ENCODE measurements around the gene PKP4.

The PKP4 gene

DNA sequence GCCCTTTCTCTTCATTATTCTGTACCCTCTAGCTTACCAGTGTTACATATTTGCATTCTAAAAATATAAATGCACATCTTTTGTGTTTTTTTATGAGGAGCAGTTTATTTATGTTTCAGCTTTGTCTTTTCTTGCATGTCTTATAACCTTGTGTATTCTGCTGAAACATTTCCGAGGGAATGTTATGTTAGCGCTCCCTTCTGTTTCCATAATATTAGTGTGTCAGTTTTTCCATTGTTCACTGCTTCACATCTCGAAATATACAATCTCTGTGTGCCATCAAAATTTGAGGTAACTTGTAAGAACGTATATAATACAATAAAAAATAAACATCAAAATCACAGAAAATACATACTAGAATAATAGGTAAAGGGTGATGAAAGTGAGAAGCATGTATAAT is 153.3 kb downstream of the PKP4 start:
- no peak for DNase-seq

DNA sequence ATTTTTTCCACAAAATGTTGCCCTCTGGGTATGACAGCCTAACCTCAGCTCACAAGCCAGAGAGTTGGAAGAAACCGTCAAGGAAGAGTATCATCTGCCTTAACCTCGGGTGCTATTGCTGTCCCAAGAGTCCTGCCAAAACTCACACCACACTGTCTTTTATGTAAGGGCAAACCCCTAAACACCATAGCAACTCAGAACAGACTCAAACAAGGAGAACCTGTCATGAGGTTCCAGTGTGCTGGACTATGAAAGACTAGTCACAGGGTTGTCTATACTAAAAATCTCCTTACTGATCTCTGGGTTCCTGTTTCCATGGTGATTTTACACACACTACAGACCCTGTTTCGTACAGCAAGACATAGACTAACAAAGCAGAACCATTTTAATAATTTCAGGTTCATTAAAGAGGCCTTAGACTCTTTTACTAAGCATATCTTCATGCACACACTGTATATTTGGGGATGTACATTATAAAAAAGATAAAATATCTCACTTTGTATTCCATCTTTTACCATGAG is 159.8 kb downstream of the PKP4 start:
- DNase-seq = no peak

DNA sequence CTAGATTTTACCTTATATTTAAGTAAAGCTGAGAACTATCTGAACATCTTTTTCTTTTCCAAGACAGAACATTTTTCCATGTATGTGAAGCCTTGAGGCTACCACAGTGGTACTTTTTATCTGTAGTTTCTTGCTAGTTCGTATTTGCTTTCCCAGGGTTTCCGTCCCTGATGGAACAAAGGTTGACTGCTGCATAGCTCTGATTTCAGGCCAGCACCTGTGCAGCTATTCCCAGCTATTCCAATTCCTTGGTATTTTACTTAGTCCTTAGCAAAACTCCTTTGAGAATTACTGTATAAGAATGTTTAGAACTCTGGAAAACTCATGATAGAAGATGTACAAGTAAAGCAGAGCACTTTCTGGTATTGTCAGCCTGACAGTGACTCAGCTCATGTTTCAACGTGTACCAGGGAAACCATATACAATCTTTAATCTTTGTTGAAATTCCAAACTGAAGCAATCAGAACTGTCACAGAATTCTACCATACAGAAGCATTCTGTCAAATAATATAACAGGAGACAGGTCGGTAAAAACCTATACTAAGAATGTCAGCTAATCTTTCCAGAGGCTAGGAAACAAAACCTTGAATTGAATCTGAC is 162.2 kb downstream of the PKP4 start:
- DNase-seq = no peak

DNA sequence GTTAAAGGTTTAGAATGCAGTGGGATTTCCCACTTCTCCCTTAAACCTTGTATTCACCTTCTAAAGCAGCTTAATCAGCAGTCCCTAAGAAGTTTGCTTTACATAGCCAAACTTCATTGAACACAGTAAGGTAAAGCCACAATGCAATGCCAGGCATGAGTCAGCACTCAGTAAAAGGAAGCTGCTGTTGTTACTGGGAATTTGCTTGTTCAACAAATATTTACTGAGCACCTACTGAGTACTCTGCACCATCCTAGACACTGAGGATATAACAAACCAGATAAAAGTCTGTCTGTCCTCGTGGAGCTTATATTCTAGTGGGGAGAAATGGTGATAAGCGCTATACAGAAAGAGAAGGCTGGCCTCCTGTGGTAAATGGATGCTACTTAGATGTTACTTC is 162.7 kb downstream of the PKP4 start:
- no peak for DNase-seq

DNA sequence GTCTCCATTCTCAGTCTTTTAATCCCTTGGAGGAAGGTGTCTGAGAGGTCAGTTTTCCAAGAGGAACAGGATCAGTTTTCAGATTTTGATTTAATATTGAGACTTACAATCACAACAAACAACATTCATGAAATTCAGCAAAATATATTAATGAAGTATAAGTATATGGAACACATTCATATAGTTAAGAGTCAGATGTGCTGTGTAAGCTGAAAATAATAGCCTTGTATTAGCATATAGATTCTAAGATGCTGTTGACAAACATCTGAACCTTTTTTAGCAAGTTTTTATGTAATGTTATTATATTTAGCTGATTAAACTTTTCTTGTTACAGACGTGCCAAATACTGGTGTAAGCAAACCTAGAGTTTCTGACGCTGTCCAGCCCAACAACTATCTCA is 163.9 kb downstream of the PKP4 start:
- DNase-seq = no peak

DNA sequence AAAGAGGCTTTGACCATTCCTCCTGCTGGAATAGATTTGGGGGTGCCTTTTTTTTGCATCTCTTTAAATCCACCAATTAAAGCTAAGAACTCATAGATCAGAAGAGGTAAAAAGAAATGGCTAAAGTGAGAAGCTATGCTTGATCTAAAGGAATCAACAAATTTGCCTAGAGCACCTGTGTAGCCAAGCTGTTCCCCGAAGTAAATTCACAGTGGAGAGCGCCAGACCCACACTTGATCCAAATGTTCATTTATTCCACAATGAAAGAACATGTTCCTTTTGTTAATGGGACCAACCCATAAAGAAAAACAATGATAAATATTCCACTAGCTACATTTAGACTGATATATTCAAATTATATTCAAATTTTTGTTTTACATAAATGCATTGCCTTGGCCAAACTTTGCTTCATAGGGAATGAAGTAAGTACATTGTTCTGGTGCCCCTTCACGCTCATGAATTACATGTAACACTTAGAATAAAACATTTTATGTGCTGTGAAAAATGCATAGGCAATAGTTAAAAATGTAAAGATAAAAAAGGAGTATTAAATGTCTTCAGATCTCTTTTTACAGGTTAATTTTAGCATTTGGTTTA is 167.4 kb downstream of the PKP4 start:
- no peak for DNase-seq

DNA sequence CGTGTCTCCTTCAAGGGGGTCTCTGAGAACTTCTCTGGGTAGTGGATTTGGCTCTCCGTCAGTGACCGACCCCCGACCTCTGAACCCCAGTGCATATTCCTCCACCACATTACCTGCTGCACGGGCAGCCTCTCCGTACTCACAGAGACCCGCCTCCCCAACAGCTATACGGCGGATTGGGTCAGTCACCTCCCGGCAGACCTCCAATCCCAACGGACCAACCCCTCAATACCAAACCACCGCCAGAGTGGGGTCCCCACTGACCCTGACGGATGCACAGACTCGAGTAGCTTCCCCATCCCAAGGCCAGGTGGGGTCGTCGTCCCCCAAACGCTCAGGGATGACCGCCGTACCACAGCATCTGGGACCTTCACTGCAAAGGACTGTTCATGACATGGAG is 168.2 kb downstream of the PKP4 start:
- DNase-seq = no peak

DNA sequence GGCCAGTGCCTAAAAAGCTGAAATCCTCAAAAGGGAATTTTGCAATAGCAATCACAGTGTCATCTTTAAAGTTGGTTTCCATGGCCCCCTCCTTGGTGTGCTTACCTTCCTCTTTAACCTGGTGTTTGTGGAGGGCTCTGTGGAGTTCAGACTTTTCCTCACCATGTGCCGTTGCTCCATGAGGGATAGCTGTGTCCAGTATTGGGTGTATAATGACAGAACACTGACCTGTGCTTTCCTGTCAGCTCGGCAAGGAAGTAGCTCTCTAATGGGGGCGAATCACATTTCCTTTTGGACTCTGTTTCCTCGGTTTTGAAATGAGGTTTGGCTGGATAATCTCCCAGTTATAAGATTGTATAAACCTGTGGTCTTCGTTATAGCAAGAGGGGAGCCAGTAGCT is 172.4 kb downstream of the PKP4 start:
- no peak for DNase-seq

DNA sequence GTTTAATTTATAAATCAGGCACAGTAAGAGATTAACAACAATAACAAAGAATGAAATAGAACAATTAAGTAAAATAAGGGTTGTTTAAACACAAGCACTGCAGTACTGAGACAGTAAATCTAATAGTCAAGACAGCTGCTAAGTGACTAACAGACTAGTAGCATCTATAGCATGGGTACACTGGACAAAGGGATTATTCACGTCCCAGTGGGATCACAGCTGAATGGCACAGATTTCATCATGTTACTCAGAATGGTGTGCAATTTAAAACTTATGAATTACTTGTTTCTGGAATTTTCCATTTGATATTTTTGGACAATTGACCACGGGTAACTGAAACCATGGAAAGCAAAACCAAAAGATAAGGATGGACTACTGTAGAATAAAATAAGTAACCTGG is 176.5 kb downstream of the PKP4 start:
- no peak for DNase-seq

DNA sequence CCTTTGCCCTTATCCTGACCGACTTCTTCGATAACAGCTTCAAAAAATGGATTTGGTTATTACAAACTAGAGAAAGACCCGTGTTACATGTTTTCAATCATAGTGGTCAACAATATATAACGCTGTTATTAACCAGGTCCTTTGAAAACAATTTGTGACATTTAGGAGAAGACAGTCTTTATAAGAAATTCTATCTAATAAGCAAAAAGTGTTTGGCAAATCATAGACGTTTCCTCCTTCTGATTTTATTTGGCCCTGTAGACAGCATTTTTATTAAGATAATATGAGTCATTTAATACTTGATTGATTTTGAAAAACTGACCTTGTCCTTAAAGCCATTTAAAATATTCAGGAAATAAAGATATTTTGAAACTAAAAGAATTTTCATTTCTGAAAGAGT is 177.9 kb downstream of the PKP4 start:
- DNase-seq = no peak

DNA sequence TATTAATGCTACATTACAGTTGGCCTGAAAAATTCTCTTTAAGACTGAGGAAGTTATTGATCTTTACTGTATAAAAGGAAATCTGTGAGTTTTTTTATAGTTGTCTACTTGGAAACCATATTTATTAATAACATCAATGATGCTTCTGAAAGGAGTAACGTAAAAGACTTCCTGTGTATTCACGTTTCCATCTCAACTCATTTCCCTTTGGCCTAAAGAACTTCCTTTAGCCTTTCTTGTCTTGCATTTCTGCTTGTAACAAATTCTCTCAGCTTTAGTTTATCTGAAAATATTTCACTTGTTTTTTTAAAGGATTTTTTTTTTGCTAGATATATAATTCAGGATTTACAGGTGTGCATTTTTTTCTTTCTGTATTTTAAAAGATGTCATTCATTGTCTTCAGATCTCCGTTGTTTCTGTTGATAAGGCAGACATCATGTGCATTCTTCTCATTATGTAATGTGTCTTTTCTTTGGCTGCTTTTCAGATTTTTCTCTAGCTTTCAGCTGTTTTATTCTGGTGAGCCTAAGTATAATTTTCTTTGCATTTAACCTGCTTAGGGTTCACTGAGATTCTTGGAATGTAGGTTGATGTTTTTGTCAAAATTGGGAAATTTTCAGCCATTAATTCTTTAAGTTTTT is 179.3 kb downstream of the PKP4 start:
- DNase-seq = no peak

DNA sequence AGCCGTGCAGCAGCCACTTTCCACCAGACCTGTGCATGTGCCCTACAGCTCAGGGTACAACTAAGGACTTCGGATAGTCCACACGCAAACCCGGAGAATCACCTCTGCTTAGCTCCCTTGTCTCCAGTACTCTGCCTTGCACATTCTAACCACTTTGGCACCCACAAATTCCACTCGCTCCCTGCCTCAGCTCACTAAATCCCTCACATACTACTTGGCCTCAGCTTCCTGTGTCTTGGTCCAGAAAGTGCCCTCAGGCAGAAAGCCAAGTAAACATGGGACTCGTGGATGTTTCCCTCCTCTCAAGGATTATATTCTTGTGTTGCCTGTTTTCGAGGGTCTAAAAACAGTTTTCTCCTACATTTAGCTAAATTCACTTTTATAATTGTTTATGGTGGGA is 180.6 kb downstream of the PKP4 start:
- no peak for DNase-seq

DNA sequence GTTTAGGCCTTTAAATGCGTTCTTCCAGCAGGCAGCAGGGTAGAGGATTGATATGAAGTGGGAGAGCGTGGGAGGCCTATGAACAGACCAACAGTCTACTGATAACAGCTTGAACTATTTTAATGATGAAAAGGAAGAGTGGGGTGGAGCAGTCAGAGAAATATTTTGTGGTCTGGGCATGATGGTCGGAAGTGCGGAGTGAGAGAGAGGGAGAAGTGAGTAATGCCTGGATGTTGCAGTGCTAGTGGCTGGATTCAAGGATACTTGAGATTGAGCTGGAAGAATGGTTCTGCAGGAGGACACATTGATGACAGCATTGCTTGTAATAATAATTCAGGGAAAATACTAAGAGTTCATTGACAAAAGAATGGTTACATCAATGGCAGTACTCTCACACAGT is 187.4 kb downstream of the PKP4 start:
- no peak for DNase-seq

DNA sequence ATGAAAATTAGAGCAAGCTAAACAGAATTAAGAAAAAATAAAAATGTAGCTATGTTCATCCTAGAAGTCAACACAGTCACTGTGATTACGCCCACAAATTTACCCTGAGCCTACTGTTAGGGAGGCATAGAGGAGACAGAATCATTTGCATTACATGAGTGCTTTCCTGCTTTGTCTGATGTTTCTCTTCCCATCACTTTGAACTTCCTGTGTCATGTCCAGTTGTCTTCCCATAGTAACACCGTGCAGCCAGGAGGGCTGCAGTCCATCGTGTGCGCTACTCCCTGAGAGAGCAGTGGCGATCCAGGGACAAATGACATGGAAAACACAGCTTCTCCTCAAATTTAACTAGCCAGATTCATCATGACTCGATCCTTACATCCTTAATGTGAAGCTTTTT is 188.5 kb downstream of the PKP4 start:
- no peak for DNase-seq

DNA sequence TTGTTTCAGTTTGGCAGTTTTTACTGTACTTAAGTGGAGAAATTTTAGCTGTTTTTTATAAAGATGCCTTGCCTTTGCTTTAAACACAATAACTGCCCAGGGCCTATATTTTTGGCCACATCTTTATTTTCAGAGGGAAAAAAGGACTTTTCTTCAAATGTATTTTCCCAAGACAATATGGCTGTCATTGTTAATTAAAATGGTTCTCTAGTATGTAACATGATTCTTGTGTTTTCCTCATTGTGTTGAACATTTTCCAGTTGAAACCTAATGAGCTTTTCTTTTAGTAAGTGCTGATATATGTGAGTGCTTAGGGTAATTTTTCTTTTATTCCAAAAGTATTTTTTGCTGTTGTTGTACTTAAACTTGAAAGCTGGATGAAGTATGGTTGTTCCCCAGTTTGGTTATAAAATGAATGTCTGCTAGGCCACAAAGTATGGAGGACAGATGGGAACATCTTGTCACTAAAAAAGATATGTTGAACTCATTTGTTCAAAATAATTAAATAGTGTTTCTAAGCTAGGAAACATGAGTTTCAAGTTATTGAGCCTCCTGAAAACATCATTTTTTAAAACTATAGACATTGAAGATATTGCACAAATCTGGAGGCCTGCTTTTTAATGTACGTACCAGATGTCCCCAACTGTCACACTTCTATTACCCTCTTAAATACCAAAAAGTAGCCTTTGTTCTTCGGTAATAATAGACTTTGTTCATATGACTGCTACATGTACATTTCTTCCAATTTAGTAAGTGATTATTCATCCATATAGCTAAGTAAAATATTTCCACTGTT is 190.9 kb downstream of the PKP4 start:
- no peak for DNase-seq

DNA sequence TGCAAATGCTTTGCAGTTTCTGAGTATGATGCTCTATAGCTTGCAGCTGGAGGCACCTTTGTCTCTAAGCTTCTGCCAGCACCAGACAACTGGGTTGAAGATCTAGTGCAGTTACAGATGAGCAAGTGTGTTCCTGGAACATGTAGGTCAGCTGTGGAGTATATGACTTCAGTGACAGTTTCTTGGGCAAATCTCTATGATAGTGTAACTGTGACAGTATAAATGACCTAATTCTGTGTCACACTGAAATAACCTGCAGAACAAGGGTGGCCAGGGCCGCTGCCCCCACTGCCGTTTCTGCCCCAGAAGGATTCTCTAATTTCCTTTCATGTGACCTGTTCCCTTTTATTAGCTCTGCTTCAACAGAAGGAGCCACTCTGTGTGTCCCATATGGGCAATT is 193.1 kb downstream of the PKP4 start:
- DNase-seq = no peak

DNA sequence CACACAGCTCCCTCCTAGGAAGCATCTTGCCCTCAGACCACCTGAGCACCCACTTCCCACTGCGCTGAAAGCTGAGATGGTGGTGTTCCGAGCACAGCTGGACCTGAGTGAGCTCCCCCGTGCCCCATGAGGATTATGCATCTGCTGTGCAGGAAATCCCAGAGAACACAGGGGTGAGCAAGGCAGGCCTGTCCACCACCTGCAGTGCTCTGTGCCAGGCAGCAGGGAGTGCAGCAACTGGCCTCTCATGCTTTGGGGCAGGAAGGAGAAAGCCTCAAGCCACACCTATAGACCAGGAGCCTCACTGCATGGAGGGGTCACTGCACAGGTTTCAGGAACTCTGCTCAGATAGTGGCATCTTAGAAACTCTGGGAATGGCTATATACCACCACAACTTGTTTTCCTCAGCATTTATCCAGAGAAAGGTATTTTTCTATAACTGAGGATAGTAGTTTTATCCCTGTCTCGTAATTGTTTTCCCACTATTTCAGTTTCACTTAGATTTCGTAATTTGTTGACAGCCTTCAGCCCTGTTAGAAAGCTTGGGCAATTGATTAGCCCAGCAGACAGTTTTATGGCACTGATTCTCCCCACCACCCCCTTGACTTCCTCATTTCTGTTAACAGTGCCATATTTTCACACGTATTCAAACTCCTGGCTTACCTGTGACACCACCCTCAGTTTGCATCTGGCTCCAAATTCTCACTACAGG is 194.1 kb downstream of the PKP4 start:
- DNase-seq = no peak

DNA sequence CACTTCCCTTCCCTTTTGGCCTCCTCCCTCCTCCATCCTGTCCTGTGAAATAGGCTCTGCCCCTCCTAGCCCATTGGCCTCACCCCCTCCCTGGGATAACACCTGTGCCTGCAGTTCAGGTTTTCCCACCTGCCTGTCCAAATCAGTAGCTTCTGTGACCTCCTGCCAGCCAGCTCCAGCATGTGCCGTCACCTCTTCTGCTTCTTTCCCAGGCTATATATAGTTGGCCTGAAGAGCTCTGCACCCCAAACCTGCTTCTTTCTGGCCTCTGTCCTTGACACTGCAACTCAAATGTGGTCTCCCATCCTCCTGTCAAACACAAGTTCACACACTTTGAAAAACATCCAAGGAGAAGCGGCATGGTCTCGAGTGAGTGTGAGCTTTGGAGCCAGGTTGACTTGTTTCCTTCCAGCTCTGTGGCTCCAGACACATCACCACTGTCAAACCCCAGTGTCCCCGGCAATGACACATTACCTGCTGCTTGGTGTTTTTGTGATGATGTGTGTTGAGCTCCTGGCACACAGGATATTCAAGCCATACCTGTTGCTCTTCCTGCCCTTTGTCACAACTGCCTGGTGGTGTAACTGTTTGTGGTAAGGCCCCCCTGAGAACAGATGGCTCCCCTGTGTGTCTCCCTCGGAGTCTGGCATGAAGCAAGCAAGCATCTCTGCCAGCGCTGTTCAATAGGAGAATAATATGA is 194.8 kb downstream of the PKP4 start:
- no peak for DNase-seq

DNA sequence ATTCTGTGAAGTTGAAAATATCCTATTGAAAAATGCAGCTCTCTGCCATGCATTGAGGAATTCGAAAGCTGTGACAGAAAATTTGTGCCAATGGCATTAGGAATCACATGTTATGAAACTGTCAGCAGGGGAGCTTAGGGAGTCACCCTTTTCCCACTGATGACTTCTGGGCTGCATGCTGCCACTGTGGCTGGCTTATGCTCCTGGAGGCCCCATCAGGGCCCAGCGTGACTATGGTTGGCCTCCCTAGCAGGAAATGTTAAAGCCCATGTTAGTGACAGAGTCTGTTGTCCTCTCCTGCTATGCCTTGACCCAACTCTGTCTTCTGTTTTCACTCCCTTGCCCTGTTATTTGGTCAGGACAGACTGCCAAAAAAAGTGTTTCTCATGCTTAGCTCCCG is 198.9 kb downstream of the PKP4 start:
- no peak for DNase-seq

DNA sequence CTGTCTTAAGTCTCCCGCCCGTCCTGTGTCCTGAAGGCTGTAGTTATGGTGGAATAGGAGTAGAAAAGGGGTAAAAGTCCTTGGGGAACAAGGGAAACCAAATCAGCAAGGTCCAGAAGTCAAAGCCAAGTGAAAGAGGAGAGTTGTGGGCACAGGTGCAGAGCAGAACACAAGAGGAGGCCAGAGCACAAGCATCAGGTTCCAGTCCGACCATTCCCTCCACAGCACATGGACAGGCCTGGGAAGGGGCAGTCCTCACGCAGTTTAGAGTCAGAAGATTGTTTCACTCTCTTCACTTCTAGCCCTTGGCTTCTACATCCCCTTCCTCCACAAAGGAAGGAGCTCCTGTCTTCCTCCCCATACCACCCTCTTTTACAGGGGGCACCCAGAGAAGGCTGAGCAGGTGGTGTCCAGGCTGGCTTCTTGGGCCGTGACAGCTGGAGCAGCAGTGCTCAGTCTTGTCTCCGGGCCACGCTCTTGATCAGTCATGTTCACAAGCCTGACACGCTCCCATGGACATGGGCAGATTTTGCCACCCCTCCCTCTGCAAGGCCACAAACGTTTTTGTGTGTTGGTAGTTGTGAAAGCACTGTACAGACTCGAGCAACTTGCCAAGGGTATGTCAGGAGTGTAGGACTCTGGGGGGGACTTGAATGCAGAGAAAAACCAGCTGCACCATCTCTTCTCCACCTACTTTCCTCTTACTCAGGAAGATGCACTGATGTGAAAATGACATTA is 199.9 kb downstream of the PKP4 start:
- DNase-seq = no peak

DNA sequence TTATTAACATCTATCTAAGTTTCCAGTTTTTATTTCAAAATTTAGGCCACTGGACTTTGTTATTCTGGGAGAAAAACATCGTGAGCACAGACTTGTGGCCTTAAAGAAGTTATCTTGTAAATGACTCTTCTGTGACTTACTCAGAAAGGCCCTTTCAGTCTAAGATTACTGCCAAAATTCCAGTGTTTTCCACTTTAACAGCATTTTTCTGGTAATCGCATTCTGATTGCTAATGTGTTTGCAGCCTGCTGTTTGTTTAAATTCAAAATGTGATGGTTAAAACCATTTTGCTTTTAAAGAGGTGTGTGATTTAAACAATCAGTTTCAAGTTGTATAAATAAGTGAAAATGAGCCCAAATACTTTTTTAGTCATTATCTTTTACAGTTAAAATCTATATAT is 201.6 kb downstream of the PKP4 start:
- no peak for DNase-seq

DNA sequence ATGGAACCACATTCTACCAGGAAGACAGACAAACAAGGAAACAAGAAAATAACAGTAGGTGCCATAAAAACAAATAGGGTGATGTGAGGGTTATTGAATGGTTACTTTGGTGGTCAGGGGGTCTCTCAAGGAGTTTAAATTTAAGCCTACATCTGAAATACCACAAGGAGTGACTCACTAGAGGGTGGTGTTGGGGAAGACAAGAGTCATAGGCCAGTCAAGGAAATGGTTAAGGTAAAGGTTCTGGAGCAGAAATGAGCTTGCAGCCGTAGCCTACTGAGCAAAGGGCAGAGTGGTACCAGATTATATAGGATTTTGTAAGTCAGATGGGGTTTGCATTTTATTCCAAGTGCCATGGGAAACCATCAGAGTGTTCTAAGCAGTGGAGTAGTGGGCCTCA is 202.7 kb downstream of the PKP4 start:
- no peak for DNase-seq

Data from CD4-positive, alpha-beta T cell treated with Interleukin-1 beta for 1 hour (primary cell).